Cardiac muscle cell (in vitro differentiated cells and primary cell): ENCODE measurements around the gene GTF3C5. TPM values are rescaled to one million over a fixed set of nuclear protein-coding genes. Genes with fewer than 3 reads are reported as not detected.

ENCODE experiments used
- DNase-seq, 2 donors: peaks; one replicate each; pipeline versions ENCODE4 v3.0.0 to v3.0.0-alpha.2; 2010 to 2017; ENCODE audit warnings: low read depth in 1 of 2, low spot score in 1 of 2
- H3K27ac ChIP-seq: fragments of 200-600 bp; sonication (generic); 2 replicates; pipeline ENCODE4 v1.5.1; 2016
- H3K27me3 ChIP-seq: fragments of 200-600 bp; sonication (generic); 2 replicates; pipeline ENCODE4 v1.6.0; 2016; ENCODE audit warnings: control low read depth
- H3K36me3 ChIP-seq: fragments of 200-600 bp; sonication (generic); 2 replicates; pipeline ENCODE4 v1.5.1; 2016; ENCODE audit warnings: control low read depth
- H3K4me1 ChIP-seq: fragments of 200-600 bp; sonication (generic); 2 replicates; pipeline ENCODE4 v1.8.1; 2017; ENCODE audit warnings: low read depth, mild to moderate bottlenecking, mixed run types
- H3K4me3 ChIP-seq: fragments of 200-600 bp; sonication (generic); 2 replicates; pipeline ENCODE4 v1.5.1; 2016; ENCODE audit warnings: mild to moderate bottlenecking
- H3K9me3 ChIP-seq: fragments of 200-600 bp; sonication (generic); 2 replicates; pipeline ENCODE4 v1.5.1; 2017; ENCODE audit warnings: low read depth, mild to moderate bottlenecking, control low read depth
- CTCF ChIP-seq: IDR thresholded peaks from 2 replicates; pipeline ENCODE4 v1.5.1; 2012; ENCODE audit warnings: low read depth, mild to moderate bottlenecking, low read length
- polyA plus RNA-seq: library from polyadenylated mRNA; unstranded; fragments of >200 nt; fragmentation: Nextera tagmentation; extraction: Ambion mirVana; gene quantifications from 2 replicates; pipeline ENCODE4 v1.2.1, GENCODE V29; 2016
- total RNA-seq: library from RNA; depleted of rRNA; stranded (reverse); fragments of >200 nt; gene quantifications from 2 replicates; pipeline ENCODE4 v1.2.3, GENCODE V29; 2016

The GTF3C5 gene
- total and polyA plus RNA-seq, 2 experiments from 2014 or later: 84.0 to 99.5 TPM

- DNase-seq: no peak
- no peak for TF ChIP-seq CTCF
These were observed 25.6 kb upstream of the GTF3C5 start for GRCh38 chr9:133004999-133005760.

GRCh38 chr9:133005957-133006356 is 24.8 kb upstream of the GTF3C5 start:
- H3K4me1 ChIP-seq: peaks cover 21% of the 10 kb centered on the region
- no peak overlapping the region for H3K27ac ChIP-seq
- DNase-seq: no peak
- no peak overlapping the region for H3K4me3 ChIP-seq
- no peak for TF ChIP-seq CTCF
- no peaks in the 10 kb centered on the region for H3K9me3 ChIP-seq
- H3K27me3 ChIP-seq: peaks cover 5% of the 10 kb centered on the region
- H3K36me3 ChIP-seq: no peaks in the 10 kb centered on the region

More at GRCh38 chr9:133004999-133005760, 25.6 kb upstream of the GTF3C5 start:
- H3K36me3 ChIP-seq: no peaks in the 10 kb centered on the region
- H3K4me1 ChIP-seq: peaks cover 21% of the 10 kb centered on the region
- no peak overlapping the region for H3K4me3 ChIP-seq
- H3K27me3 ChIP-seq: peaks cover 5% of the 10 kb centered on the region
- no peak overlapping the region for H3K27ac ChIP-seq
- H3K9me3 ChIP-seq: no peaks in the 10 kb centered on the region

- H3K4me3 ChIP-seq: no peak overlapping the region
- no peak for TF ChIP-seq CTCF
- no peak for DNase-seq
- H3K27ac ChIP-seq: no peak overlapping the region
- peaks cover 21% of the 10 kb centered on the region for H3K4me1 ChIP-seq
- peaks cover 5% of the 10 kb centered on the region for H3K27me3 ChIP-seq
- no peaks in the 10 kb centered on the region for H3K36me3 ChIP-seq
- no peaks in the 10 kb centered on the region for H3K9me3 ChIP-seq
These were observed 24.0 kb upstream of the GTF3C5 start for GRCh38 chr9:133006731-133007352.

- H3K4me1 ChIP-seq: peaks cover 14% of the 10 kb centered on the region
- H3K36me3 ChIP-seq: no peaks in the 10 kb centered on the region
- H3K27ac ChIP-seq: no peak overlapping the region
- no peaks in the 10 kb centered on the region for H3K9me3 ChIP-seq
- H3K27me3 ChIP-seq: peaks cover 5% of the 10 kb centered on the region
- no peak overlapping the region for H3K4me3 ChIP-seq
- TF ChIP-seq CTCF: no peak
- DNase-seq: no peak
These were observed 22.4 kb upstream of the GTF3C5 start for GRCh38 chr9:133008406-133008805.

- Histone ChIP-seq H3K9me3 (no peaks in the 10 kb centered on the region), H3K27me3 (peaks cover 5% of the 10 kb centered on the region), H3K4me3 (no peak overlapping the region), H3K36me3 (no peaks in the 10 kb centered on the region), H3K27ac (no peak overlapping the region), H3K4me1 (peaks cover 10% of the 10 kb centered on the region)
- DNase-seq: no peak
- no peak for TF ChIP-seq CTCF
These were observed 22.0 kb upstream of the GTF3C5 start for GRCh38 chr9:133008824-133009223.
